HPDE6-E6E7 (cell line): ENCODE data around the gene FAF1.
"Not testable (repeated sequence)": the region's sequence is repeated elsewhere in the genome, so short reads cannot be mapped to it uniquely, and the experiment has no call there.

Experiments used
- DNase-seq: peaks from one replicate; pipeline ENCODE4 v3.0.0; 2011; ENCODE audit warnings: missing footprints; ENCODE audit errors: extremely low spot score

Gene FAF1

GRCh38 chr1:50959303-50959912 lies 659 bp downstream of the FAF1 start:
- peak; percentile 47 for DNase-seq

GRCh38 chr1:50955116-50955515 lies 5.0 kb downstream of the FAF1 start:
- DNase-seq, result no peak

GRCh38 chr1:50952566-50952965 lies 7.5 kb downstream of the FAF1 start:
- not testable (repeated sequence) for DNase-seq

DNA sequence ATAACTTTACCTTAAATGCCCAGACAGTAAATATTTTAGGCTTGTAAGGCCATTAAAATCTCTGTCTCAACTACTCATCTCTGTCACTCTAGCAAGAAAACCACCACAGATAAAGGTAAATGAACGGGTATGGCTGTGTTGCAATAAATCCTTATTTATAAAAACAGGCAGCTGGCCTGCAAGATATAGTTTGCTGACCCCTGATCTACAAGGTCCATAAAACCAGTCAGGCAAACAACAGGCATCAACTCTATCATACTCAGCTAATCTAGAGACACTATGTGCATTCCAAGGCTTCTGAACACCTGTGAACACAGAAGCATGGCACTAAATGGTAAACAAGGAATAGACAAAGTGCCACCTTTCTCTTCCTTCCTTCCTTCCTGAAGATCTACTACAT lies 9.7 kb downstream of the FAF1 start:
- DNase-seq, result no peak

DNA sequence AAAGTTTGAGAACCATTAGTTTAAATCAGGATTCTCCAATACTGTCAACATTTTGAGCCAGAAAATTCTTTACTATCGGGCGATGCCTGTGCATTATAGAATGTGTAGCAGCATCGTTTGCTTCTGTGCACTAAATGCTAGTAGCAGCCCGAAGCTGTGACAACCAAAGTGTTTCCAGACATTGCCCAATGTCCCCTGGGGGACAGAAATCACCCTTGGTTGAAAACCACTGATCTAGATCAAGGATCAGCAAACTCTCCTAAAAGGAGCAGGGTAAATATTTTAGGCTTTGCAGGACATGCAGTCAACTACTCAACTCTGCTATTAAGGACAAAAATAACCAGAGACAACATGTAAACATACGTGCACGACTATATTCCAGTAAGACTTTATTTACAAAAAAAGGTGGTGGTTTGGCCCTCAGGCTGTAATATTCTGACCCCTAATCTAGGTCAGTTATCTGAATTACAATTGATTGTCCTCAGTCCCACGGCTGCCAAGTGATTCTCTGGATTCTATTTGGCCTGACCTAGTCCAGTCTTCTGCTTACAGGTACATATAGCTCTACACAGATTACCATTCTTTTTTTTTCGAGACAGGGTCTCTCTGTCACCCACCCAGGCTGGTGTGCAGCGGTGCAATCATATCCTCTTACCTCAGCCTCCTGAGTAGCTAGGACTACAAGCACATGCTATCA lies 10.6 kb downstream of the FAF1 start:
- no peak for DNase-seq

- no peak for DNase-seq
Observed at GRCh38 chr1:50942334-50942733, 17.7 kb downstream of the FAF1 start.

GRCh38 chr1:50940291-50940690 lies 19.8 kb downstream of the FAF1 start:
- DNase-seq, result no peak

GRCh38 chr1:50936321-50936720 lies 23.7 kb downstream of the FAF1 start:
- DNase-seq, result no peak

- DNase-seq, result not testable (repeated sequence)
Observed at GRCh38 chr1:50935276-50935675, 24.8 kb downstream of the FAF1 start.

DNA sequence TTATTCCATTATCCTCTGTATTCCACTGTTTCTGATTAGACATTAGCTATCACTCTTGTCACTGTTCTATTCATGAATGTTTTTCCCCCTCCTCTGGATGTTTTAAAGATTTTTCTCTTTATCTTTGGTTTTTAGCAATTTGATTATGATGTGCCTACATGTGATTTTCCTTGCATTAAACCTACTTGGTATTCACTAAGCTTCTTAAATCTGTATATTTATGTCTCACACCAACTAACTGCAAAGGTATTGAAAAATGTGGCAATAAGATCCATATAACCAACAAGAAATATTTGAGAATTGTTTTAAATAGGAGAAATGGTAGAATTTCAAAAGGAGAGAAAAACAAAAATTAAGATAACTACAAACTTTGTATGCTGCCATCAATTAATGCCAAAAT lies 25.2 kb downstream of the FAF1 start:
- no peak for DNase-seq

- DNase-seq, result not testable (repeated sequence)
Observed at GRCh38 chr1:50933770-50934169, 26.3 kb downstream of the FAF1 start.

DNA sequence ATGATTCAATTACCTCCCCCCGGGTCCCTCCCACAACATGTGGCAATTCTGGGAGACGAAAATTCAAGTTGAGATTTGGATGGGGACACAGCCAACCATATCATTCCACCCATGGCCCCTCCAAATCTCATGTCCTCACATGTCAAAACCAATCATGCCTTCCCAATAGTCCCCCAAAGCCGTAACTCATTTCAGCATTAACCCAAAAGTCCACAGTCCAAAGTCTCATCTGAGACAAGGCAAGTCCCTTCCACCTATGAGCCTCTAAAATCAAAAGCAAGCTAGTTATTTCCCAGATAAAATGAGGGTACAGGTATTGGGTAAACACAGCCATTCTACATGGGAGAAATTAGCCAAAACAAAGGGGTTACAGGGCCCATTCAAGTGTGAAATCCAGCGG lies 28.0 kb downstream of the FAF1 start:
- DNase-seq, result not testable (repeated sequence)

GRCh38 chr1:50930965-50931737 lies 28.9 kb downstream of the FAF1 start:
- DNase-seq, result no peak

DNA sequence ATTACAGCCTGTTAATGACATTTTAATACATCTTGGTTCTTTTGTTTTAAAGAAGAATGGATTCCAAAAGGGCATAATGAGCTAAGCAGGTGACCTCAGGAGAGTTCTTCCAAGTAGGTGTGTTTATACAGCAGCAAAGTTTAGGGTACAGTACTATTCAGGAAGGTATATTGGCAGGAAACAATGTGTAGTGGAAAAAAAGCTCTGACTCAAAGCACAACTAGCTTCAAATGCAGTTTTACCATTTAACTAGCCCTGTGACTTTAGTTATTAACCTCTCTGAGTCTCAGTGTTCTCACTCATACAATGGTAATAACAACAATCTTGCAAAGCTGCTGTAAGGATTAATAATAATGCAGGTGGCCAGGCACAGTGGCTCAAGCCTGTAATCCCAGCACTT lies 29.9 kb downstream of the FAF1 start:
- DNase-seq, result no peak

- peak; percentile 12 for DNase-seq
Observed at GRCh38 chr1:50929376-50929958, 30.6 kb downstream of the FAF1 start.

DNA sequence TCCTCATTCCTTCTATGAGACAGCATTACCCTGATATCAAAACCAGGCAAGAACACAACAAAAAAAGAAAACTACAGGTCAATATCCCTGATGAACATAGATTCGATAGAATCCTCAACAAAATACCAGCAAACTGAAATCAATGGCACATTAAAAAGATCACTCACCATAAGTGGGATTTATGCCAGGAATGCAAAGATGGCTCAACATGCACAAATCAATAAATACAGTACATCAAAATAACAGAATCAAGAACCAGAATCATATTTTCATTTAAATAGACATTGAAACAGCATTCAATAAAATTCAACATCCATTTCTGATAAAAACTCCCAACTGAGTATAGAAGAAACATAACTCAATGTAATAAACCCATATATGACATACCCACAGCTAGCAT lies 36.5 kb downstream of the FAF1 start:
- DNase-seq, result no peak

DNA sequence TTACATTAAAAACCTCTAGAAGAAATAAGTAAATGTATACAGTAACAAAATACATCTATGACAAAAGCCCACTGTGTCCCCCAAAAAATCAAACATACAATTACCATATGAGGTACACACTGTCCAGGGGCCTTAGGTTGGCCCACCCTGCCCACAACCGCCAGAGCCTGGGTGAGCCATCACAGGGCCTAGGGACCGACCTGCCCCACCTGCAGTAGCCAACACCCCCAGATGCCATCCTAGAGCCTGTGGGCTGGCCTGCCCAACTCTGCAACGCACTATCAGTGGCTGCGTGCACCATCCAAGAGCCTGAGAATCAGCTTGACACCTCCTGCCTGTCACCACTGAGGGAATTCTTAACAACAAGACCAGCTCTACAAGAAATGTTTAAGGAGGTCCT lies 39.0 kb downstream of the FAF1 start:
- no peak for DNase-seq

- no peak for DNase-seq
Observed at GRCh38 chr1:50920409-50920808, 39.7 kb downstream of the FAF1 start.

DNA sequence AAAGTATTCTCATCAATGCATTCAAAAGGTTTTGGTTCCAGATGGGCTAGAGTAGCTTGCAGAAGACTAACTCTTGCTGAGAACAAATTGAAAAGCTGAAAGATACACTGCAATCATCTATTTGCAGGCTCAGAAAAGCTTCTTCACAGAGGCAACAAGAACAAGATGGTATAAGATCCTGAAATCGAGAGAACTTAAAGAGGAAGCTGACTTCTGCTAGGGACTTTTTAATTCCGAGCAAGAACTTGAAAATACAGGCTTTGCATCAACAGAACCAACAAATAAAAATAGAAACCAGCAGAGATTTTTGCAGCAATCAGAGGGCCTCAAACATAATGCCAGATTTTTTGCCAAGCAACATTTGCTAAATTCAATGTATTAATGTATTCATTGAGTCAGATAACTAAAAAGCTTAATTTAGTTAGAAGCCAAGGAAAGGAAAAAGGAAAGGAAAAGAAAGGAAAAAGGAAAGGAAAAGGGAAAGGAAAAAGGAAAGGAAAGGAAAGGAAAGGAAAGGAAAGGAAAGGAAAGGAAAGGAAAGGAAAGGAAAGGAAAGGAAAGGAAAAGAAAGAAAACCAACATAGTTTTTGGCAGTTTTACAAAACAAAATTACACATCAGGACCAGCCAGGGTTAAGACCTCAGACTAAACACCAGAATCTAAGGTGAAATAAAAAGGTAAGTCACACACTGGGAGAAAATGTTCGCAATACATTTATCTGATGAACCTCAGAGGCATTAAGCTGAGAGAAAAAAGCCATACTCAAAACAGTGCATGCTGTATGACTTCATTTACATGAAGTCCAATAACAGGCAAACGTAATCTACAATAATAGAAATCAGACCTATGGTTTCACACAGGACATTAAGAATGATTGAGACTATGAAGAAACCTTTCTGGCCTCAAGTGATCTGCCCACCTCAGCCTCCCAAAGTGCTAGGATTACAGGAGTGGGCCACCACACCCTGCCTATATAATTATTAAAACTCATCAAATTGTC lies 42.6 kb downstream of the FAF1 start:
- DNase-seq, result no peak

DNA sequence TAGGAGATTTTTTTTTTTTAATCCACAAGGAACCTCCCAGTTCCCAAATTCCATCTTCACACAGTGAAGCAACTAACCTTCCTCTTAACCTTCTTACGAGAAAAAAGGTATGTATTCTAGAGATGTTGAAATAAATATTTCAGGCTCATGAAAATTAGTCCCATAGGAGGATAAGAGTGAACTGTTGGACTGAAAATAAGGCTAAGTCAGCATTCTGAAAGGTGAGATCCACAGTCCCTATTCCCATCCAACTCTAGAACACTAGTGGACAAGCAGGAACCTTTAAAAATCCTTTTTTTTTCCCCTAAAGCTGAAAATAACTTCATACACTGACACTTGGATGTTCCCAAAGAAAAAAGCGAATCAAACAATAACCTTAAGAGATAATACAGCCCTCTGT lies 44.4 kb downstream of the FAF1 start:
- DNase-seq, result no peak

GRCh38 chr1:50913954-50914353 lies 46.1 kb downstream of the FAF1 start:
- DNase-seq, result no peak
